ENCODE data around the gene SOX5.

SOX5 gene

DNA sequence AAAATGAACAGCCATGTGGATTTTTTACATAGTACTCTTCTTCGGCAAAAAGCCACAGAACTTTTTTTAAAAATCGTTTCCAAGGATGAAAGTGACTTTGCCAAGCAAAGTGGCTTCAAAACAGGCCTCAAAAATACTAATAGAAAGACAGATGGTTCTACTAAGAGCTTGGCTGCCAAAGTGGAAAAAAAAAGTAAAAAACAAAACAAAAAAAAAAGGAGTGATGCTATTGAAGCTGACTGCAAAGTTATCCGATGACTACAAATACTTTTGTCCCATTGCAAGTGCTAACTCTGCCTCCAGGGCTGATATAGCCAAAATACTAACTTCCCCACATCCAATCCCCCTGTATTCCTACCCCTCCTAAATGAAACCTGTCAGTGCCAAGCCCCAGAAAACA lies 277.6 kb downstream of the SOX5 start:
- no peak for DNase-seq

DNA sequence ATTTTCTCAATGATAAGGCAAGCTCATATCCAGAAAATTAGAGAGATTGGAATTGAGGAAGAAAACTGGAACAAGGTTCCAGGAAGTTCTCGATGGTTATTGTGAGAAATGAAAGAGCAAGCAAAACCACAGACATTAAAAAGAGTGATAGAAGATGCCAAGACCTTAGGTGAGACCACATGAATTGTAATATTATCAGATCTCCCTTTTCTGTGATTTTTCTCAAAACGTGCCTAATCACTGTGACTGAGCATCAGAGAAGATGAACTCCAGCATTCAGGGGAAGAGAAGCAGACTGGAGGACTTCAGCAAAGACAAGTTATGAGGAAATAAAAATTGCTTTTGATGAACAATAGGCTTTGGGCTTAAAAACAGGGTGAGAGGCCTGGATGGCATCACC lies 278.8 kb downstream of the SOX5 start:
- no peak for DNase-seq

DNA sequence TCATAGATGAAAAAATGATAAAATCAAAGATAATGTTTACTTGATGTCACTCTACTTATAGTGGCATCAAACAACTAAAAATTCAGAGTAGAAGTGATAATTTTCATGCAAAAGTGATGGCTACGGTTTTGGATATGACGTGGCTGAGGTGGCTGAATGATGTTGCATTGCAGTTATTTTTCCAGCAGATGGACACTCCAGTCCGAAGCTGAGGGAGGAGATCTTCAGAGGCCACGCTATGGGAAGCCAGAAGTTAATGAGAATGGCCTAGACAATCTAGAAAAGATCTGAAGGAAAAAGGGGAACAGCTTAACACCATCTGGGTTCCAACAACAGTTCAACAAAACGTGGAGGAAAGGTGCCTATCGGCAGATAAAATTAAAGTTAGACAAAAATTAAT lies 279.8 kb downstream of the SOX5 start:
- no peak for DNase-seq

DNA sequence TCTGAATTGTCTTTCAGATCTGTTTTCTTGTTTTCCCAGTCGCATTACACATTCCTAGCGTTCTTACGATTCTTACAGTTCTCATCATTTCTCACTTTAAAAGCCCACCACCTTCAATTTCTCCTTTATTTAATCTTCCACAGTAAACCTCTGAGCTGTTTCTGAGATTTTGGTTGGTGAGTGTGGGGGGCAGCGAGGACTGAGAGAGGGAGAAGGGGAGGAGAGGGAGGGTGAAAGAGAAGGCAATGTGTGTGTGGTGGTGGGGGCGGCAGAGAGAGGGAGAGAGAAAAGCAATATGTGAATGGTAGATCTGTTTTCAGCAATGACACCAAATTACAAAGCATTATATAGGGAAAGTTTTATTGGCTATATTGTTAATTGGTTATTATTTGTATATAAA lies 282.6 kb downstream of the SOX5 start:
- no peak for DNase-seq

DNA sequence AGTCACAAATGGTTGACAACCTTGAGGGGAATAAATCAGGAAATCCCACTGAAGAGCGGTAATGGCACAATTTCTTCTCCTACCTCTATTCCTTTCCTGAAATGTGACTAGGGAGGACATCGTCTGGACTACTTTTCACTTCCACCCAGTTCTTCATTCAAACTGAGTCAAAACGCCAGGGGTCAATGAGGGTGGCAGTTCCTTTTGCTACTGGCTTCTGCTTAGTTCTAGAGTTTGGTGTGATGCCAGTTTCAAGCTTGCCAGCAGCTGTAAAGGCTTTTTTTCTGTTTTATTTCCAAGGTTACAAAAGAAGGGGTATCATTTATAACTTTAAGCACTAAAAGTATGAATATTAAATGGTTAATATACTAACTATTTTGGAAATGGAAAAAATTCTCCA lies 286.5 kb downstream of the SOX5 start:
- DNase-seq, result no peak

DNA sequence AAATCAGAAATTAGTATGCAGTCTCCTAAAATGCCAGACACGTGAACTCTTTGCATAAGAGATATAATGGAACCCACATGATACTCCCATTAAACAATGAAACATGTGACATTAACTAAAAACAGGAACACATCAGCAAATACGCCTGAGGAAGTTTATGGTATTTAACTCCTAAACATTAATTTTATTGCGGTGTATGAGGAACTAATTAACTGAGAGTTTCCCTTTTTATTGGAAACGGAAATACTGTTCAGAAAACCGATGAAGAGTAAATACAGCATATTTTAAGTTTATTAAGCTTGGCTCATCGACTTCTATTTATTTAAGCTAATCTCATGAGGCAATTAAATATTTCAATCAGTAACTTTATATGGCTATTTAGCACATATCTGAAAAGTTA lies 290.3 kb downstream of the SOX5 start:
- no peak for DNase-seq

DNA sequence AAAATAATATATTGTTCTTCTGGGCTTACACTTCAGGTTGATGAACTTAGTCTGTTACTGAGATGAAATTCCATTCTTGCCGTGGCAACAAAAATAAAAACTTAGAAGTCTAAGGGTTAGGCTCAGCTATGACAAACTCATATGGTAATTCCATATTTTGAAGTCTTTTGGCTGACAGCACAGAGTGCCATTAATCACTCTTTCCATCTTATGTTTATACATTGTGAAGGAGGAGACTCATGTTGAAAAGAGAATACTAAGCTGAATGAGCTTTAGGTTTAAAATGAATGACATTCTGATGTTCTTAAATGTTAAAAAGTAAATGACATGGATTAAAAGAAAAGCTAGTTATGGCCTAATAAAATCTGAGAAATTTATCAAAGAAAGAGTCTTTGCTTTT lies 291.9 kb downstream of the SOX5 start:
- no peak for DNase-seq

DNA sequence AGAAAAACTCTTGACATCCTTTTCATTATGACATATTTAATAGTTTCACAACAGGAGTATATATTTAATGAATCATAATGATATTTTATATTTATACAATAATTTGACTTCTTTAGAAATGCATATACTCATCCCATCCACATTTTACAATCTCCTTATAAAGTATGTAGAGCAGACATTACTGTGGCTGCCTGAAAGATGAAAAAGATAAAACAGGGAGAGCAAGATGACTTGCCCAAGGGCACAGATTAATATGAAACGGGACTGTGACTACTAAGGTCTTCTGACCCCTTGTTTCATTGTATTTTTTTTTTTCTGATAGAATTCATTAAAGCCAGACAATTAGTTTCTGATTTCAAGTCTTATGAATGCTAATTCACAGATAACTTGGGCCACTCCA lies 293.6 kb downstream of the SOX5 start:
- no peak for DNase-seq

DNA sequence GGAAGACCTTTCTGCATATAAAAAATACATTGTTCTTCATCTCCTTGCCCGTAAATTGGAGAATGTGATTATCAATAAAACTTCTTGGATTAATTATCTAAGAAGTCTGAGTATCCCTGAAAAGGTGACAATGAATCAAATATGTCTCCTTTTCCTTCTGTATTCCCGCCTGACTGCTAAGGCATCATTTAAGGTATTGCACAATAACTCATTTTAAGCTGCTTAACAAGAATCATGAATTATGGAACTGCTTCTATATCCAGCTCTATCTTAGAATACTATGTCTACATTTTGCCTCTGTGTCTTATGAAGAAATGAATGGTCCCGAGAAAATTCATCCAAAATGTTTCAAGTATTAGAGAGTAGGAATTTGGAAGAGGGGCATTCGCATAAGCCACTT lies 294.4 kb downstream of the SOX5 start:
- no peak for DNase-seq

DNA sequence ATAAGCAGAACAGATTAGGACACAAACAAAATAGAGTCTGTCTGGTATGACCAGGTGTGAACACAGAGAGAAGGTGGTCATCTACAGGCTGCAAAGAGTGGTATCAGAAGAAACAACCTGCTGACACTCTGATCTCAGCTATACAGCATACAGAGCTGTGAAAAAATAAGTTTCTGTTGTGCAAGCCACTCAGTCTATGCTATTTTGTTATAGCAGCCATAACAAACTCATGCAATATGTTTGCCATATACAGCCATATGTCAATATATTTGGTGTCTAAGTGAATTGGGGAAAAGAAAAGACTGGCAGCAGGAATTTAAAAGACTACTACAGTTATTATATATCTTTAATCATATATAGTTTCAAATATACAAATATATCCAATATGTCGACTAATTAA lies 300.9 kb downstream of the SOX5 start:
- DNase-seq, result no peak

DNA sequence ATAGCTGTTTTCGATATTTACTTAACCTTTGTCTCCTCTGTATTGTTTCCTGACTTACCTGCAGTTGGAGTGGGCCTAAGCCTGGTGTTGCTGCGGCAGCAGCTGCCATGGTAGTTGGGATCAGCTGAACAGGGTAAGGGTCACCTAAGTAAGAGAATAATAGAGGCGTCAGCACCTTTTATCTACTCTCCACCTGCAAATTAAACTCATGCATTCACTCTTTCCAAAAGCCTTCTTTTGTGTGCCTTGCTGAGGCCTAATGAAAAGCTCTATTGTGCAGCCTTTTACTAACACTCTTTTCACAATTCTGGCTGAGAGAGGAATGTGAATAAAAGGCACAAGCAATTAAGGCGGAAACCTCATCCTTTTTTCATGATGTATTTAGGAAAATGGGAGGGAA lies 308.7 kb downstream of the SOX5 start:
- no peak for DNase-seq

DNA sequence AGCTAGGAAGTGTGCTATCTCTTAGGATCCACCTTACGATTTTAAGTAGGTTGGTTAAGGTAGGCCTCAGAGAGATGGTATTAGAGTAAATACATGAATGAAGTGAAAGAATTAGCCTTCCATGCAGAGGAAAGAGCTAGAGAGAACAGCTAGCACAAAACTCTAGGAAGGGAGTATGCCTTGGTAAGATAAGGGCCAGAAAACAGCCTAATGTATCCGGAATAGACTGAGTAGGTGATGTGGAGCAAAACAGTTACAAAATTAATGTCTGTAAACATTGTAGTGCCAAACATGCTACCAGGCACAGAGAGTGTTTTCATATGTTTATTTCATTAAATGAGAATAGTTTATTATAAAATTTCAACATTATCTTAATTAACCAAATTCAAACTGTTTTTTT lies 315.1 kb downstream of the SOX5 start:
- DNase-seq, result no peak

DNA sequence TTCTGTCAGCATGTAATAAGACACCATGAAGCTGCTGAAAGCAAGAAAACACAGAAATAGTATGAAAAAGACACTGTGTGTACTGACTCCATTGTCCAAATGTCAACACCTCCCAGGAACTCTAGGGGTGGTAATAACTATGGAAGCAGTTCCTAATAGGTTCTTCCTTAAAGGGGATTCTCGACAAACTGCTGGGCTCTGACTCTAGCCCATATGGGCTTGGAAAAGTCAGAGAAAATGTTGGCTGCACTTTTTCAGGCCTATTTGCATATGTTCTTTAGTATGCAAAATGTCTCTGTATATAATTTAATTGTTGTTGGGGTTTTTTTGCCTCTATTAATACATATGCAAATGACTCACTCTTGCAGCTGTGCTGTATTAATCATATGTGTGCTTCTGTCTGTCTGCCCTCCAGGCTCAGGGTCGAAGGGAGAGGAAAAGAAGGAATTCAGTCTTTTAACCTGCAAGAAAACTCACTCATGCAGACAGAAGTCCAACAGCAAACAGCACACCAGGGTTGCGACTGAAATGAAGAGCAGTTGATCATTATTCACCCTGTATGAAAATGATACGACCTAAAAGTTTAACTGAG lies 317.6 kb downstream of the SOX5 start:
- DNase-seq, result no peak

DNA sequence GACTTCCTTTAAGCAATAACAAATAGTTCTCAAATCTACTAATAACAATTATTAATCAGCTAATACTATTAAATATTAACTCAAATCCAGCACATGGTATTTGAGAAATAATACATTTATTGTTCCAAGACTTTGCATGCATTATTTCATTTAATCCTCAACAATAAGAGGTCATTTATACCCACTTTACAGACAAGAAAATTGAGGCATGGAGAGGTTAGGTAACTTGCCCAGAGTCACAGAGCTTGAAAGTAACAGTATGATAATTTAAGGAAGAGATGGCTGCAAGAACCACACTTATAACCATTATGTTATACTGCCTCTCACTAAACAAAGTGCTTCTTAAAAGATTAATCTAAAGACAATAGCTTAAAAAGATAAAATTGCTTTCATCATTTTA lies 318.9 kb downstream of the SOX5 start:
- no peak for DNase-seq

DNA sequence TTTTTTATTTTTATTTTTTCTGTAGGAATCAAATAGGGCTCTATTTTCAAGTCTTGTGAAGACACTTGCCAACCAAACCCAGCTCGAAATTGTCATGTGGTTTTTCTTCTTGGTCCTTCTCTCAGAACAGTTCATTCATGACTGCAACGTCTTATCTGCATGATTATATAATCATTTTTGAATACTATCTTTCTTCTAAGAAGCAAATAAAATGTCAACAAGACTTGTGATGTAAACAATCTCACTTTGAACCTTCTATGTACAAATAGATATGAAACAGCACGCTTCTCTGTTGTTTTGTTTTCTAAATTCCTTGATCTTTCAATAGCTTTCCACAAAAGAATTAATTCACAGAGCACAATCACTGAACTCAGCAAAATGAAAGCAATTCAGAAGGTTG lies 320.7 kb downstream of the SOX5 start:
- no peak for DNase-seq

DNA sequence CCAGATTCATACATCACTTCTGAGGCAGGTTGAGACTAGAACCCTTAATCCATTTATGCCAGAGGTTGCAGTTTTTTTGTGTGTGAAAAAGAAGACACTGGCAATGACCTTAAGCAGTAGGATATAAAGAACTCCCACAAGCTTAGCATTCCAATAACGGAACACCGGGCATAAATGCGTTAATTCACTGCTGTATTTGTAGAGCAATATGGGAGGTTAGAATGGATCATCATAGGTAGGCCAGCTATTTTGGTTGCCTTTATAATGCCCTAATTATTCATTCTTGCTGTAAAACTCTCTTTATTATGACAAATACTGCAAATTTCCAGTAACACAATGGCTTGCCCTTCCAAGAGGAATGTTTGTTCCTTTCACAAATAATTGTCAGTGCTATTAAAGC lies 322.7 kb downstream of the SOX5 start:
- DNase-seq, result no peak

DNA sequence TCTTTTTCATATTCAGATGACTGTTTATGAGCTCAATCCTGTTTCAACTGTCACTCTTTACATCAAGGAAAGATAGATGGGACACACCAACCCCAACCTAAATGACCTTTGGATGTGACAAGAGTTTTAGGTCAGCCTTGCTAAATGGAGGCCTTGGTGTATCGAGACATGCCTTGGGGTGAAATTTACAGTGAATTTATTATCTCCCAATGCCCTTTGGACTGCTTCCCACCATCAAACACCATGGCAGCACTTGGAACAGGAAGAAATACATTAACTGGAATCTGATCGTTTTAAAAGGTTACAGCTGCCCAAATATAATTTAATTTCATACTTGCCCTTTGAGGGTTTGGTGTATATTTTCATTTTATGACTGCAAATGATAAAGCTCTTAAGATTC lies 327.6 kb downstream of the SOX5 start:
- DNase-seq, result no peak

DNA sequence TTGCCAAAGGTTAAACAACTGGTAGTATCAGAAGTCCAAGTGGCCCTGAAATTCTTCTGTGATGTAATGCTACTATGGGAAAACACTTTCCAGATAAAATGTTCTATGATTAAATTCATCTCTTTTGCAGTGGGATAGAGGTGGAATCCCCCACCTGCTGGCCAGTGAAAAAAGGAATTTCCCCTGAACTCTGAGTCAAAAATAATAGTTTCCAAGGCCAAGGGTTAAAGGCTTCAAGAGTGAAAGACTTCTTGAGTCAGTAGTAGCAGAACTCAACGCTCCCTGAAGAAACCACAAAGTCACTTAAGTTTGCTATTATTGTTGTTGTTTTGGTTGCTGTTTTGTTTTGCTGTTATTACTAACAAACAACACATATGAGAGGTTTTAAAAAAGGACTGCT lies 330.8 kb downstream of the SOX5 start:
- DNase-seq, result no peak

DNA sequence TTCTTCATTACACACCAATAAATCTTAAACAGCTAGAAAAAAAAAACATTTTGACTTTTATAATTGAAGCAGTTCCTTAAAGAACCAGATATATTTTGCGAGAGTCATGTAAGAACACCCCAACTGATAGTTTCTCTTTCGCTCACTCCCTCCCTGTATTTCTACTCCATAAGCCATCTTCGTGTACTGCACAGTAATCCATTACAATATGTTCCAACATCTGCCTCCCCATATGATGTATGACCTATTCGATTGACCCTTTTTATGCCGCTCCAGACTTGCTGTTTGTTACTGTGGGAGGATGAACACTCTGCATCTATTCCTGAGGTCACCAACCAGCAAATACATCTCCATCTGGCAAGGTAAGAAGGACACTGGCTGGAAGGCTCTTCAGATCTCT lies 331.7 kb downstream of the SOX5 start:
- DNase-seq, result no peak

DNA sequence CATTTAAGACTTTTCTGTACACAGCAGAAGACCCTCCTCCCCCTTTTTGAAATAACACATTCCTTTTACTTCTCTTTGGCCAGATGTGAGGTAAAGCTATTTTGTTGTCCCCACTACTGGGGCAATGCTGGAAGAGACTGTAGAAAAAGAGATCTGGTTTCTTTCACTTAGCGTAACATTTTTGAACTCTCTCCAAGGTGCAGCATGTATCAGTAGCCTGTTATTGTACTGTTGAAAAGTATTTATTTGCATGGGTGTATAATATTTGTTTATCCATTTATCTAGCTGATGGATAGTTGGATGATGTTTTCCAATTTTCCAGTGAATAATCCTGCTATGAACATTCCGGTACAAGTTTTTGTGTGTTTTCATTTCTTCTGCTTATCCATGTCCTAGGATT lies 335.2 kb downstream of the SOX5 start:
- DNase-seq, result no peak

DNA sequence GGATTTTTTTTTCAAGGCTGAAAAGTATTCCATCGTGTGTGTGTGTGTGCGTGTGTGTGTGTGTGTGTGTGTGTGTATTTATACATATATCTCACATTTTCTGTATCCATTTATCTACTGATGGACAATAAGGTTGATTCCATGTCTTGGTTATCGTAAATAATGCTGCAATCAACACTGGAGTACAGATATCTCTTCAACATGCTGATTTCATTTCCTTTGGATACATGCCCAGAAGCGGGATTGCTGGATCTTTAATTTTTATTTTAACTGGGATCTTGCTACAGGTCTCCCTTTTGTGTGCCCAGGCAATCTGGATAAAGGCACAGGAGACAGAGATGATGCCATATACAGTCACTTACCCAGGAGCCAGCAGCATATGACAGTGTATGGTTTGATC lies 338.1 kb downstream of the SOX5 start:
- DNase-seq, result no peak

DNA sequence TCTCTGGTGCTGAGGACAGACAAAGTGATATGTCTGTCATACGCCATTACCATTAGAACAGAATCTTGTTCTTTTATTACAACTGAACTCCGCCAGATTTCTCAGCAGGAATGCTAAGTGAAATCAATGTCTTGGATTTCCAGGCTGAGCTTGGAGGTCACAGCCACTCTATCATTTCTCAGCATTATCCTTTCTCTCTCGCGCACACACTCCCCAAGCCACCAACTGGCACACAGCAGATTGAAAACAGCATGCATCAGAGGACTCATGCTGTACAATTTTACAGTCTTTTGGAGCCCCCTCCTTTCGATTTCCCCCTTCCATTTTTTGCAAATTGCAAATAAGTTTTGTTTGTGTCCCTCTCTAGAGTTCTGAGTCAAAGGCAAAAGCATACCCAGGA lies 348.6 kb downstream of the SOX5 start:
- no peak for DNase-seq

DNA sequence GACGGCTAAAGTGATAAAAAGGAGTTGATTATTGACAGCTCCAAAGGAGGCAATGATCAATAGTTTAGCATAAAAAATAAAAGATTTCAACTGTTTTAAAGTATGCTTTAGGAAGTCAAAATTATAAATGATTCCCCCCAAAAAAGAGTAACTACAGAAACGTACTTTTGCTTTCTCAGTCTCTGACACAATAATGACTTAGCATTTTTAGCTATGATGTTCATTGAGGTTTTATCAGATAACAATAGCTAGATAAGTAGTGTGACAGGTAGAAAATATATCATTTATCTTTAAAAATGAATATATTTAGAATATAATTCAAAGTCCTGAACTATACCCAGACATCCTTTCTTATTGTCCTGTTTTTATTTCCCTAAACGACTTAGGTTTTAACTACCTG lies 352.9 kb downstream of the SOX5 start:
- DNase-seq, result no peak

DNA sequence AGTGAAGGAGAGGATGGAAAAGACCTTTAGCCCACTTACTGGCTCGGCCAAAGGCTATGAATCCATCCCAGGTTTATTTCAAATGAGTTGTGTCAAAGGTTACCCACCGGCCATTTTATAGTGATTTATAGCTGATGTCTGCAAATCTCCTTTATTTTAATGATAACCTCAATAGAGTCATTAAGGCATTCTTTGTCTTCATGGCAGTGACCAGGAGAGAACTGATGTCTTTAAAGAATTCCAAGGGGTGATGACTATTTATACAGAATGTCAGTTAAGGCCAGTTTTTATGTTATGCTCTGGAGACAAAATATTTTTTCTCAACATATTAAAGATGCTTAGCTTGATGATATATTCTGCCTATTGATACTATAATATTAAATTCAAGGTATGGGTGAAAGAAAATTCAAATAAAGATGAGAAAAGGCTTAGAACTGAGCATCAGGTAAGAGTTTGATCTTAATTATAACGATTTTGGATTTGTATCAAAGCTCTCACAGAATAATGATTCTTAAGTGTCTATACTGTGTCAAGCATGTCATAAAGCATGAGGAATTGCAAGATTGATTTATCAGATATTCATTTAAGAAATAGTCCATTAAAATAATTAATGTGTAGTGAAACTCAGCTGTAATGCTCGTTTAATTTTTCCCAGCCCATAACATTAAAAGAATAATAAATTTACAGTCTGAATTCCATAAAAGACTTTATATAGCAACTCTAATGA lies 361.5 kb downstream of the SOX5 start:
- no peak for DNase-seq

DNA sequence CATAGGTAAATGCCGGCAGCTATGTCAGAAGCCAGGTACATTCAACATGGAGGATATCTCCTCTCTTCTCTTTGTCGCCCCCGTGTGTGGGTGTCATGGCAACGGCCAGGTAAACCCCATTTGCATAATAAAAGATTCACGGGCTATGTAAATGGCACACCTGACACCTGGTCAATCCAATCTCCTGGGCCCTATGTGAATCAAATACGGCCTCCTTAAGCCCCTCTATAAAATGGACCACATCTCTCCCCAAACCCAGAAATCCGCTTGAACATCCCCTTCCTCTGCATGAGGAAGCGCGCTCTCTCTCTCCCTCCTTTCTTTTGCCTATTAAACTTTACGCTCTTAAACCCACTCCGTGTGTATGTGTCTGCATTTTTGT lies 363.7 kb downstream of the SOX5 start:
- DNase-seq, result no peak
